GM23338 (cell line): Measurements from ENCODE around the gene ATF6. TPM values are rescaled to one million over a fixed set of nuclear protein-coding genes. Genes with fewer than 3 reads are reported as not detected.

ENCODE experiments used
- ATAC-seq: fragments of 200-7000 bp; cut with Tn5 transposase; 3 replicates; pipeline ENCODE4 v1.9.1; 2020
- DNase-seq: peaks from one replicate; pipeline ENCODE4 v3.0.0-alpha.2; 2015; ENCODE audit warnings: low spot score
- H2AFZ ChIP-seq: fragments of 200-600 bp; sonication (generic); 2 replicates; pipeline ENCODE4 v1.8.0; 2016; ENCODE audit warnings: antibody characterized with exemption, mild to moderate bottlenecking, moderate library complexity
- H3F3A ChIP-seq: fragments of 200-600 bp; sonication (generic); replicated peaks from 2 replicates; pipeline ENCODE4 v1.8.0; 2017; ENCODE audit warnings: antibody characterized with exemption, mixed run types, low read depth
- H3K27ac ChIP-seq: fragments of 200-600 bp; sonication (generic); 2 replicates; pipeline ENCODE4 v1.6.1; 2016; ENCODE audit warnings: low read depth
- H3K27me3 ChIP-seq: fragments of 200-600 bp; sonication (generic); 2 replicates; pipeline ENCODE4 v1.8.0; 2016; ENCODE audit warnings: mild to moderate bottlenecking, mixed run types, moderate library complexity; ENCODE audit not compliant: insufficient read depth
- H3K36me3 ChIP-seq: fragments of 200-600 bp; sonication (generic); 2 replicates; pipeline ENCODE4 v1.8.0; 2016; ENCODE audit warnings: mild to moderate bottlenecking; ENCODE audit not compliant: insufficient read depth
- H3K4me1 ChIP-seq: fragments of 200-600 bp; sonication (generic); 2 replicates; pipeline ENCODE4 v1.8.0; 2016; ENCODE audit warnings: mild to moderate bottlenecking, moderate library complexity; ENCODE audit not compliant: insufficient read depth
- H3K4me2 ChIP-seq: fragments of 200-600 bp; sonication (generic); 2 replicates; pipeline ENCODE4 v1.7.1; 2017; ENCODE audit warnings: mixed run types
- H3K4me3 ChIP-seq: fragments of 200-600 bp; sonication (generic); 2 replicates; pipeline ENCODE4 v1.6.1; 2016; ENCODE audit warnings: mixed run types
- H3K79me2 ChIP-seq: fragments of 200-600 bp; sonication (generic); replicated peaks from 2 replicates; pipeline ENCODE4 v1.8.0; 2017; ENCODE audit warnings: mild to moderate bottlenecking; ENCODE audit not compliant: insufficient read depth
- H3K9me2 ChIP-seq: fragments of 200-600 bp; sonication (generic); 2 replicates; pipeline ENCODE4 v1.8.0; 2017; ENCODE audit not compliant: insufficient read depth
- H4K20me1 ChIP-seq: fragments of 200-600 bp; sonication (generic); replicated peaks from 2 replicates; pipeline ENCODE4 v1.8.0; 2017; ENCODE audit warnings: mild to moderate bottlenecking; ENCODE audit not compliant: insufficient read depth
- H3K27ac Mint-ChIP-seq: 2 replicates; pipeline ENCODE4 v1.8.0; 2020; ENCODE audit warnings: inconsistent platforms, mild to moderate bottlenecking, moderate library complexity, mixed read lengths
- H3K27me3 Mint-ChIP-seq: 3 replicates; pipeline ENCODE4 v1.8.0; 2022; ENCODE audit warnings: low read depth, mild to moderate bottlenecking, moderate library complexity, mixed read lengths, inconsistent platforms; ENCODE audit not compliant: insufficient read depth, poor library complexity
- H3K36me3 Mint-ChIP-seq: 3 replicates; pipeline ENCODE4 v1.8.0; 2021; ENCODE audit warnings: low read depth, mild to moderate bottlenecking, inconsistent platforms, moderate library complexity, mixed read lengths
- H3K4me1 Mint-ChIP-seq: 3 replicates; pipeline ENCODE4 v1.8.0; 2020; ENCODE audit warnings: mild to moderate bottlenecking, inconsistent platforms, mixed read lengths
- H3K4me3 Mint-ChIP-seq: 3 replicates; pipeline ENCODE4 v1.8.0; 2021; ENCODE audit warnings: moderate library complexity, mild to moderate bottlenecking, inconsistent platforms, mixed read lengths
- H3K9me3 Mint-ChIP-seq: 3 replicates; pipeline ENCODE4 v1.8.0; 2020; ENCODE audit warnings: moderate library complexity, mild to moderate bottlenecking, inconsistent platforms, mixed read lengths
- CTCF ChIP-seq, 2 experiments: fragments of 200-600 bp in 1 of 2; sonication (generic) in 1 of 2; conservative IDR thresholded peaks; 2 replicates each; pipeline versions ENCODE4 v1.5.1 to v1.6.1; 2016 to 2017; ENCODE audit warnings: antibody characterized with exemption in 2 of 2, low read depth in 2 of 2, mild to moderate bottlenecking in 2 of 2, moderate library complexity in 1 of 2
- JUNB ChIP-seq: IDR thresholded peaks from one replicate; pipeline ENCODE4 v1.6.1; 2016; ENCODE audit warnings: antibody characterized with exemption; ENCODE audit not compliant: unreplicated experiment
- POLR2AphosphoS5 ChIP-seq: IDR thresholded peaks from 2 replicates; pipeline ENCODE4 v1.6.1; 2016; ENCODE audit warnings: antibody characterized with exemption, low read depth
- ZNF114 ChIP-seq: fragments of 250-450 bp; sonication (Bioruptor Pico); IDR thresholded peaks from 2 replicates; pipeline ENCODE4 v1.5.0; 2020; ENCODE audit warnings: mild to moderate bottlenecking, moderate library complexity
- ZNF462 ChIP-seq: fragments of 250-450 bp; sonication (Bioruptor Pico); IDR thresholded peaks from 2 replicates; pipeline ENCODE4 v1.5.0; 2020; ENCODE audit warnings: mild to moderate bottlenecking, moderate library complexity
- polyA plus RNA-seq: library from polyadenylated mRNA; unstranded; fragments of >200 nt; fragmentation: Nextera tagmentation; extraction: Ambion mirVana; gene quantifications from 2 replicates; pipeline ENCODE4 v1.2.1, GENCODE V29; 2016
- total RNA-seq: library from RNA; depleted of rRNA; stranded (reverse); fragments of >200 nt; shearing (Covaris generic); gene quantifications from 2 replicates; pipeline ENCODE4 v1.2.3, GENCODE V29; 2014

ATF6 gene
- total and polyA plus RNA-seq, 2 experiments from 2014 or later = 5.0 to 13.5 TPM

- Histone ChIP-seq H3K9me2 (0 out of 2 replicates have a peak, but pooled peaks cover 3% of the 10 kb centered on the region), H3K36me3 (no peaks in the 10 kb centered on the region), H2AFZ (no peak overlapping the region), H4K20me1 (no peaks in the 10 kb centered on the region), H3K4me1 (0 out of 2 replicates have a peak, but pooled peaks cover 6% of the 10 kb centered on the region), H3F3A (no peaks in the 10 kb centered on the region), H3K27me3 (no peaks in the 10 kb centered on the region), H3K4me3 (no peak overlapping the region), H3K79me2 (no peaks in the 10 kb centered on the region), H3K4me2 (no peak overlapping the region), H3K27ac (no peak overlapping the region)
- DNase-seq (no peak), ATAC-seq (no peak)
- H3K27me3 Mint-ChIP-seq = no peaks in the 10 kb centered on the region
- no peak overlapping the region for H3K4me3 Mint-ChIP-seq
- no peaks in the 10 kb centered on the region for H3K9me3 Mint-ChIP-seq
- TF ChIP-seq ZNF462 = no peak
- no peak for TF ChIP-seq CTCF (conservative IDR thresholded peaks at IDR 0.05; ENCODE audit: low read depth in 2 of 2)
- peak; percentile 41 for TF ChIP-seq JUNB
- TF ChIP-seq ZNF114 (CRISPR knock-in tag) = no peak
- no peak for TF ChIP-seq POLR2AphosphoS5
- H3K4me1 Mint-ChIP-seq = peaks cover 11% of the 10 kb centered on the region; the same call in 2 of the 3 replicates
- H3K36me3 Mint-ChIP-seq = no peaks in the 10 kb centered on the region
- H3K27ac Mint-ChIP-seq = no peak overlapping the region
These were observed 187.3 kb downstream of the ATF6 start for GRCh38 chr1:161953256-161953920.
